Endothelial cell of umbilical vein (primary cell): ENCODE measurements around the gene CCND3. TPM values are rescaled to one million over a fixed set of nuclear protein-coding genes. Genes with fewer than 3 reads are reported as not detected.

Experiments used
- BruUV-seq: library from RNA; stranded (reverse); fragments of 400-500 nt; replicated peaks from 2 replicates; lab custom pipeline; 2021; lab: Mats Ljungman, UMichigan
- CTCF ChIA-PET: fragments of 300-600, 350-600 bp; sonication (Branson Sonifier 250); formaldehyde crosslinking; loops from one replicate; lab custom pipeline; 2021; ENCODE audit warnings: antibody characterized with exemption, inconsistent platforms; lab: Charles Lee
- POLR2A ChIA-PET: fragments of 300-600, 350-600 bp; sonication (Branson Sonifier 250); formaldehyde crosslinking; loops from one replicate; lab custom pipeline; 2021; ENCODE audit warnings: antibody characterized with exemption, inconsistent platforms; lab: Charles Lee
- DNase-seq: peaks from one replicate; pipeline ENCODE4 v3.0.0-alpha.2; 2011; ENCODE audit warnings: low read depth, low spot score
- FAIRE-seq: peaks from 2 replicates; lab custom pipeline; 2011; peaks lifted over from hg19 to GRCh38; lab: Jason Lieb, UNC
- H2AFZ ChIP-seq: 2 replicates; pipeline ENCODE4 v1.6.0; 2012; ENCODE audit warnings: low read depth, low read length, control low read depth, inconsistent platforms
- H3K27ac ChIP-seq: 2 replicates; pipeline ENCODE4 v1.5.1; 2011; ENCODE audit warnings: low read depth, mild to moderate bottlenecking, control low read depth, low read length, moderate library complexity; ENCODE audit not compliant: insufficient read depth
- H3K27me3 ChIP-seq, 2 experiments: 2 replicates each; pipeline versions ENCODE4 v1.6.0 to v1.6.1; 2011; ENCODE audit warnings: low read length in 2 of 2, mixed read lengths in 1 of 2; ENCODE audit not compliant: control insufficient read depth in 2 of 2, insufficient read depth in 2 of 2
- H3K36me3 ChIP-seq, 2 experiments: 2 replicates in 1 of 2; 3 replicates in 1 of 2; pipeline ENCODE4 v1.5.1; 2011; ENCODE audit warnings: low read length in 2 of 2, mild to moderate bottlenecking in 1 of 2, moderate library complexity in 1 of 2; ENCODE audit not compliant: control insufficient read depth in 2 of 2, insufficient read depth in 2 of 2; ENCODE audit errors: extremely low read depth in 1 of 2
- H3K4me1 ChIP-seq: 3 replicates; pipeline ENCODE4 v1.5.1; 2011; ENCODE audit warnings: mild to moderate bottlenecking, low read length; ENCODE audit not compliant: control insufficient read depth, insufficient read depth; ENCODE audit errors: extremely low read depth
- H3K4me2 ChIP-seq: 2 replicates; pipeline ENCODE4 v1.6.1; 2011; ENCODE audit warnings: low read length, control low read depth, mixed read lengths; ENCODE audit not compliant: insufficient read depth
- H3K4me3 ChIP-seq, 3 experiments: fragments of 200-600 bp in 1 of 3; sonication (generic), shearing (Covaris generic) in 1 of 3; replicated peaks in 1 of 3; 2 replicates each; pipeline ENCODE4 v1.5.1; 2011 to 2016; ENCODE audit warnings: control low read depth in 3 of 3, low read length in 3 of 3, mild to moderate bottlenecking in 2 of 3, inconsistent platforms in 1 of 3, low read depth in 1 of 3, moderate library complexity in 1 of 3; ENCODE audit not compliant: insufficient read depth in 1 of 3
- H3K79me2 ChIP-seq: 2 replicates; pipeline ENCODE4 v1.6.0; 2012; ENCODE audit warnings: low read length, inconsistent platforms; ENCODE audit not compliant: control insufficient read depth, insufficient read depth
- H3K9ac ChIP-seq: replicated peaks from 2 replicates; pipeline ENCODE3; 2011; ENCODE audit warnings: low read length, control low read depth; ENCODE audit not compliant: insufficient read depth; ENCODE audit errors: extremely low read depth
- H3K9me1 ChIP-seq: replicated peaks from 3 replicates; pipeline ENCODE4 v1.6.0; 2011; ENCODE audit warnings: mild to moderate bottlenecking, low read length; ENCODE audit not compliant: control insufficient read depth, insufficient read depth; ENCODE audit errors: extremely low read depth
- H3K9me3 ChIP-seq: replicated peaks from 2 replicates; pipeline ENCODE4 v1.5.1; 2012; ENCODE audit warnings: low read length, inconsistent platforms; ENCODE audit not compliant: control insufficient read depth, insufficient read depth
- H4K20me1 ChIP-seq: replicated peaks from 2 replicates; pipeline ENCODE3; 2011; ENCODE audit warnings: mild to moderate bottlenecking, low read length; ENCODE audit not compliant: control insufficient read depth, insufficient read depth; ENCODE audit errors: extremely low read depth
- EZH2 ChIP-seq: IDR thresholded peaks from 2 replicates; pipeline ENCODE4 v1.6.1; 2012; ENCODE audit warnings: borderline replicate concordance, low read depth, mild to moderate bottlenecking, moderate library complexity, low read length, inconsistent platforms; ENCODE audit not compliant: severe bottlenecking
- FOS ChIP-seq: IDR thresholded peaks from 2 replicates; pipeline ENCODE4 v1.6.1; 2011; ENCODE audit warnings: mild to moderate bottlenecking, low read length, moderate library complexity, borderline replicate concordance; ENCODE audit not compliant: insufficient read depth
- GATA2 ChIP-seq: IDR thresholded peaks from 2 replicates; pipeline ENCODE4 v1.7.0; 2011; ENCODE audit warnings: low read depth, mild to moderate bottlenecking, moderate library complexity, mixed read lengths, low read length; ENCODE audit not compliant: insufficient read length, insufficient read depth
- JUN ChIP-seq: IDR thresholded peaks from 2 replicates; pipeline ENCODE4 v1.6.1; 2011; ENCODE audit warnings: borderline replicate concordance, low read depth; ENCODE audit not compliant: insufficient read length, insufficient read depth
- MYC ChIP-seq: IDR thresholded peaks from one replicate; pipeline ENCODE4 v1.6.1; 2011; ENCODE audit warnings: mild to moderate bottlenecking, low read depth, low read length
- POLR2A ChIP-seq: IDR thresholded peaks from 2 replicates; pipeline ENCODE4 v1.6.1; 2012; ENCODE audit warnings: low read depth, mild to moderate bottlenecking, control low read depth, low read length
- POLR2AphosphoS5 ChIP-seq: IDR thresholded peaks from 2 replicates; pipeline ENCODE4 v1.6.1; 2012; ENCODE audit warnings: low read depth, mild to moderate bottlenecking, control low read depth, low read length, moderate library complexity; ENCODE audit not compliant: insufficient read depth
- dilution Hi-C: fragments of 300-500 bp; cut with MboI; formaldehyde crosslinking; loops from one replicate; pipeline ENCODE4 v1.15.0; 2019; ENCODE audit warnings: low sequenced_read_pairs; ENCODE audit not compliant: extremely low pct_ligation_motif_present
- intact Hi-C: fragments of 100-400 bp; cut with micrococcal nuclease; formaldehyde crosslinking; loops from one replicate; pipeline ENCODE4 v1.10.0; 2022
- polyA plus RNA-seq, 4 experiments: library from polyadenylated mRNA; depleted of rRNA in 3 of 4; stranded (reverse) in 3 of 4; unstranded in 1 of 4; fragments of >200 nt; gene quantifications; 2 replicates each; pipeline versions ENCODE4 v1.2.1 to v1.2.3, GENCODE V29; 2011 to 2012; ENCODE audit warnings: missing spikeins in 1 of 4
- total RNA-seq: library from RNA; stranded (reverse); gene quantifications from 2 replicates; pipeline ENCODE4 v1.2.3, GENCODE V29; 2021
- TF ChIP-seq, protein P1 (sequence below), 2 donors: IDR thresholded peaks; 1 replicate in 1 of 2; 2 replicates in 1 of 2; pipeline ENCODE4 v1.5.1; 2011; ENCODE audit warnings: low read length in 2 of 2, mild to moderate bottlenecking in 2 of 2, moderate library complexity in 2 of 2, control low read depth in 1 of 2, inconsistent platforms in 1 of 2, low read depth in 1 of 2; ENCODE audit not compliant: insufficient read depth in 1 of 2; ENCODE audit errors: extremely low read depth in 1 of 2
- TF ChIP-seq, protein P2 (sequence below): IDR thresholded peaks from 2 replicates; pipeline ENCODE4 v1.6.1; 2011; ENCODE audit not compliant: insufficient read depth, insufficient read length

The CCND3 gene
- total and polyA plus RNA-seq, 2 donors (not counting 3 experiments of a cell fraction or from before 2014, with no cell fraction given) = 87.5 to 98.7 TPM

DNA sequence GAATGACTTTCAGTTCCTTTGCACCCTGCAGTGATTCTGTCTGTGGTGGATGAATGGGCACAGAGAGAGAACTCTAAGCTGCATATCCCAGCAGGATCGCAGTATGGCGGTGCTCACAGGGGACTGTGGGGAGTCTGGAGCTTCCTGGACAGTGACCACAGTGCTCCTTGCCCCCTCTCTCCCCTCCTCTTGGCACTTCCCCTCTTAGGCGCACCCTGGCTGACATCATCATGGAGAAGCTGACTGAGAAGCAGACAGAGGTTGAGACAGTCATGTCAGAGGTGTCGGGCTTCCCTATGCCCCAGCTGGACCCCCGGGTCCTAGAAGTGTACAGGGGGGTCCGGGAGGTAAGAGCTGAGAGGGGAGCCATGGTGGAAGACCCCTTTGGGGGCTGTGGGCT lies 11.7 kb downstream of the CCND3 start:
- dilution Hi-C loops (no loop called here), intact Hi-C loops (no loop called here)
- Histone ChIP-seq H3K9me3 (no peaks in the 10 kb centered on the region), H3K9me1 (no peaks in the 10 kb centered on the region), H2AFZ (no peak overlapping the region), H3K36me3 (peaks cover 39 to 59% of the 10 kb centered on the region in 2 experiments), H3K27me3 (no peaks in the 10 kb centered on the region), H3K4me2 (no peak overlapping the region), H3K27ac (no peak overlapping the region), H3K4me1 (no peaks in the 10 kb centered on the region), H3K4me3 (no peak overlapping the region), H4K20me1 (no peaks in the 10 kb centered on the region), H3K9ac (no peak overlapping the region), H3K79me2 (peaks cover 25% of the 10 kb centered on the region)
- FAIRE-seq (no peak), DNase-seq (no peak)
- TF ChIP-seq JUN (no peak), FOS (no peak), EZH2 (no peak), GATA2 (no peak), POLR2A (no peak), POLR2AphosphoS5 (no peak), MYC (no peak)
- TF ChIP-seq, protein P1, sequence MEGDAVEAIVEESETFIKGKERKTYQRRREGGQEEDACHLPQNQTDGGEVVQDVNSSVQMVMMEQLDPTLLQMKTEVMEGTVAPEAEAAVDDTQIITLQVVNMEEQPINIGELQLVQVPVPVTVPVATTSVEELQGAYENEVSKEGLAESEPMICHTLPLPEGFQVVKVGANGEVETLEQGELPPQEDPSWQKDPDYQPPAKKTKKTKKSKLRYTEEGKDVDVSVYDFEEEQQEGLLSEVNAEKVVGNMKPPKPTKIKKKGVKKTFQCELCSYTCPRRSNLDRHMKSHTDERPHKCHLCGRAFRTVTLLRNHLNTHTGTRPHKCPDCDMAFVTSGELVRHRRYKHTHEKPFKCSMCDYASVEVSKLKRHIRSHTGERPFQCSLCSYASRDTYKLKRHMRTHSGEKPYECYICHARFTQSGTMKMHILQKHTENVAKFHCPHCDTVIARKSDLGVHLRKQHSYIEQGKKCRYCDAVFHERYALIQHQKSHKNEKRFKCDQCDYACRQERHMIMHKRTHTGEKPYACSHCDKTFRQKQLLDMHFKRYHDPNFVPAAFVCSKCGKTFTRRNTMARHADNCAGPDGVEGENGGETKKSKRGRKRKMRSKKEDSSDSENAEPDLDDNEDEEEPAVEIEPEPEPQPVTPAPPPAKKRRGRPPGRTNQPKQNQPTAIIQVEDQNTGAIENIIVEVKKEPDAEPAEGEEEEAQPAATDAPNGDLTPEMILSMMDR (IDR thresholded peaks at IDR 0.05; ENCODE audit: extremely low read depth in 1 of 2, insufficient read depth in 1 of 2, low read depth in 1 of 2, low read length in 2 of 2) = no peak
- TF ChIP-seq, protein P2, sequence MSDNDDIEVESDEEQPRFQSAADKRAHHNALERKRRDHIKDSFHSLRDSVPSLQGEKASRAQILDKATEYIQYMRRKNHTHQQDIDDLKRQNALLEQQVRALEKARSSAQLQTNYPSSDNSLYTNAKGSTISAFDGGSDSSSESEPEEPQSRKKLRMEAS = no peak
- ChIA-PET POLR2A (no interaction called here), CTCF (interaction anchor here (1.0 to 8.5 kb wide), 3 partner anchors 8 to 98 kb away, joined by 3 to 54 read pairs (median 9); partner anchors contain the start of genes BYSL and MED20)
- no TSS peak for BruUV-seq
